Heart left ventricle (tissue), 16 donors: ENCODE measurements around the gene DYNLRB2. TPM values are rescaled to one million over a fixed set of nuclear protein-coding genes. Genes with fewer than 3 reads are reported as not detected.

Experiments used
- ATAC-seq, 4 donors: fragments of 200-7000 bp; cut with Tn5 transposase; one replicate each; pipeline ENCODE4 v1.9.1; 2020 to 2022; ENCODE audit warnings: moderate library complexity in 4 of 4, mild to moderate bottlenecking in 3 of 4, moderate number of reproducible peaks in 1 of 4
- DNase-seq, 5 donors: peaks; one replicate each; pipeline ENCODE4 v3.0.0-alpha.2; 2020
- H3K27ac ChIP-seq, 12 donors: fragments of 200-600 bp; sonication (generic) in 4 of 12; one replicate each; pipeline versions ENCODE4 v1.5.0 to v1.8.0; 2016 to 2022; ENCODE audit warnings: mild to moderate bottlenecking in 2 of 12
- H3K27me3 ChIP-seq, 9 donors: fragments of 200-600 bp; sonication (generic) in 2 of 9; one replicate each; pipeline versions ENCODE4 v1.5.1 to v1.8.0; 2016 to 2022; ENCODE audit warnings: mild to moderate bottlenecking in 3 of 9
- H3K36me3 ChIP-seq, 9 donors: fragments of 200-600 bp; sonication (generic) in 2 of 9; one replicate each; pipeline versions ENCODE4 v1.5.0 to v1.8.0; 2018 to 2022; ENCODE audit warnings: mild to moderate bottlenecking in 2 of 9
- H3K4me1 ChIP-seq, 12 donors: fragments of 200-600 bp; sonication (generic) in 4 of 12; one replicate each; pipeline versions ENCODE4 v1.5.0 to v1.8.0; 2016 to 2022; ENCODE audit warnings: mild to moderate bottlenecking in 3 of 12
- H3K4me3 ChIP-seq, 12 donors: fragments of 200-600 bp; sonication (generic) in 4 of 12; one replicate each; pipeline versions ENCODE4 v1.5.0 to v1.8.0; 2017 to 2022; ENCODE audit warnings: mild to moderate bottlenecking in 9 of 12, moderate library complexity in 4 of 12
- H3K9me3 ChIP-seq, 12 donors: fragments of 200-600 bp; sonication (generic) in 4 of 12; one replicate each; pipeline versions ENCODE4 v1.5.0 to v1.8.0; 2016 to 2022; ENCODE audit warnings: mild to moderate bottlenecking in 1 of 12
- POLR2A ChIP-seq, 2 donors: fragments of 450-650 bp; IDR thresholded peaks; one replicate each; pipeline ENCODE4 v1.6.1; 2017; ENCODE audit warnings: antibody characterized with exemption in 2 of 2, mild to moderate bottlenecking in 2 of 2, moderate library complexity in 2 of 2
- WGBS, 4 donors: extraction: QIAGEN DNeasy Blood & Tissue Kit in 2 of 4; methylation state at CpG; one replicate each; pipeline versions ENCODE4 v1.1.5 to v1.1.7; 2013 to 2018; 5-methylcytosine and 5-hydroxymethylcytosine counted together
- intact Hi-C, 10 donors: fragments of 100-400 bp; cut with DNase I; formaldehyde crosslinking; loops; one replicate each; pipeline versions ENCODE4 v1.11.1 to v1.14.2; 2022
- polyA plus RNA-seq, 2 donors: library from polyadenylated mRNA; stranded (reverse); fragments of 200-250 nt; gene quantifications; one replicate each; pipeline ENCODE4 v1.2.3, GENCODE V29; 2013
- total RNA-seq, 9 donors: library from RNA; depleted of rRNA in 2 of 9; stranded (reverse); fragments of >200 nt in 2 of 9; fragmentation: NEBNext Ultra II Directional in 3 of 9; extraction: Animal tissue kit (Norgen Biotek cat#: 25700) in 3 of 9; gene quantifications; one replicate each; pipeline versions ENCODE4 v1.1.0 to v1.2.4, GENCODE V29; 2016 to 2023
- TF ChIP-seq, protein P1 (sequence below), 12 donors: fragments of 200-600 bp; sonication (generic) in 4 of 12; IDR thresholded peaks; one replicate each; pipeline versions ENCODE4 v1.5.0 to v1.8.0; 2018 to 2022; ENCODE audit warnings: antibody characterized with exemption in 12 of 12, mild to moderate bottlenecking in 5 of 12
- donor health status: ischemic (EF 13 %, LVEDD 7.1; RV severe dilation, severe dysfunction).
- donor health status: healthy with polysubstance abuse.
- donor health status: DM: no; HTN: yes; CAD: no.
- donor health status: DM: no; HTN: no; CAD: no.
- donor health status: ischemic (EF 25% LVEDD 6.9; RV normal size, moderate dysfunction).
- donor health status: ischemic (EF 25% LVEDD 5.7; RV mildly dilated, moderate dysfunction).
- donor health status: healthy.
- donor health status: DM: yes; HTN: yes; CAD: no.
- donor health status: ischemic (EF 35%, LVEDD 5.7; RV mildly dilated, moderate dysfunction).
- donor health status: nonischemic (EF 11% LVEDD 7.7; RV severe dilation, severe dysfunction).
- donor health status: DM: yes; HTN: yes; CAD: no.
- donor health status: PGD.
- donor health status: ischemic (EF 29% LVEDD 5.4; RV normal size, mild dysfunction).
- donor health status: nonischemic (EF 23%, LVEDD 6.1; RV moderate dilation, normal function).

Gene DYNLRB2
- total and polyA plus RNA-seq, 11 donors, result 0.33 to 2.1 (median 0.87) TPM; not detected in 5

DNA sequence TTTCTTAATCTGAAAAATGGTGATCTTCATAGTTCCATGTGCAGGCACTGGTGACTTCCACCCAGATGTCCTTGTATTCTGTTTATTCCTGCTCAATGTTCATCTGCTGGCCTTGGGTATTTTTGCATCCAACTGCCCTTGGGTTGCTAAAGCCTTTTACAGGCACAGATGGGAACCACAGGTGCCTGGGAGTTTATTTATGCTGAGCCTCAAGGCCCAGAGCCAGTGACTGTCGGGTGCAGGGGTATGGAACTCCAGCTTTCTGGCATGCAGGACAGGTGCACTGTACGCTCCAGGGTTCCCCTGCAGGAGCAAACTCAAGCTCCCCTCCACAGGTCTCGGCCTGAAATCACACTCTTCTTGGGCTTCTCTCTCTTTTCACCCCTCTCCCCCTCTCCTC is 22.3 kb downstream of the DYNLRB2 start:
- no peaks in the 10 kb centered on the region for H3K36me3 ChIP-seq
- intact Hi-C loops, result no loop called here
- ATAC-seq (no peak), DNase-seq (no peak)
- TF ChIP-seq POLR2A (IDR thresholded peaks at IDR 0.05), result no peak
- TF ChIP-seq, protein P1, sequence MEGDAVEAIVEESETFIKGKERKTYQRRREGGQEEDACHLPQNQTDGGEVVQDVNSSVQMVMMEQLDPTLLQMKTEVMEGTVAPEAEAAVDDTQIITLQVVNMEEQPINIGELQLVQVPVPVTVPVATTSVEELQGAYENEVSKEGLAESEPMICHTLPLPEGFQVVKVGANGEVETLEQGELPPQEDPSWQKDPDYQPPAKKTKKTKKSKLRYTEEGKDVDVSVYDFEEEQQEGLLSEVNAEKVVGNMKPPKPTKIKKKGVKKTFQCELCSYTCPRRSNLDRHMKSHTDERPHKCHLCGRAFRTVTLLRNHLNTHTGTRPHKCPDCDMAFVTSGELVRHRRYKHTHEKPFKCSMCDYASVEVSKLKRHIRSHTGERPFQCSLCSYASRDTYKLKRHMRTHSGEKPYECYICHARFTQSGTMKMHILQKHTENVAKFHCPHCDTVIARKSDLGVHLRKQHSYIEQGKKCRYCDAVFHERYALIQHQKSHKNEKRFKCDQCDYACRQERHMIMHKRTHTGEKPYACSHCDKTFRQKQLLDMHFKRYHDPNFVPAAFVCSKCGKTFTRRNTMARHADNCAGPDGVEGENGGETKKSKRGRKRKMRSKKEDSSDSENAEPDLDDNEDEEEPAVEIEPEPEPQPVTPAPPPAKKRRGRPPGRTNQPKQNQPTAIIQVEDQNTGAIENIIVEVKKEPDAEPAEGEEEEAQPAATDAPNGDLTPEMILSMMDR (IDR thresholded peaks at IDR 0.05), result no peak
- no peaks in the 10 kb centered on the region for H3K4me1 ChIP-seq
- H3K27me3 ChIP-seq, result peaks cover 0 to 19% (median 0%) of the 10 kb centered on the region in 9 donors
- no peak overlapping the region for H3K27ac ChIP-seq
- H3K4me3 ChIP-seq, result no peak overlapping the region
- WGBS, 4 donors, result 69 to 81% (median 77%) methylated on average over 3 of the region's 3 CpGs
- no peaks in the 10 kb centered on the region for H3K9me3 ChIP-seq

DNA sequence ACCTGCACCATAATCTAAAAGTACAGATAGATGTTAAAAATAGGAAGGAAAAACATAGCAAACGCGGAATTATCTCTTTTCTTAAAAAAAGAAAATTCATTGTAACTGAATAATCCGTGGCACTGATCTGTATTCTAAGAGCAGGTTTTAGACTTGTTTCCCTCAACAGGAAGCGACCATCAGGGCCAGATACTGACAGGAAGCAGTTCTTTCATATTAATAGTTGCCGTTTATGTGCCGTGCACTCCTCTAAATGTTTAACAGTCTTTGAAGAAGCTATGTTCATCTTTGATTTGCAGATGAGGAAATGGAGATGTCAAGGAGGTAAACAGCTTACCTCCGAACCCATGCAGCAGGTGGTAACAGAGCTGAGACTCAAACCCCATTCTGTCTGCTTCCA is 23.6 kb downstream of the DYNLRB2 start:
- TF ChIP-seq, protein P1 (IDR thresholded peaks at IDR 0.05), result no peak
- TF ChIP-seq POLR2A (IDR thresholded peaks at IDR 0.05), result no peak
- H3K27me3 ChIP-seq, result peaks cover 0 to 19% (median 0%) of the 10 kb centered on the region in 9 donors
- H3K36me3 ChIP-seq, result no peaks in the 10 kb centered on the region
- no peak overlapping the region for H3K4me3 ChIP-seq
- H3K27ac ChIP-seq, result no peak overlapping the region
- no peaks in the 10 kb centered on the region for H3K4me1 ChIP-seq
- H3K9me3 ChIP-seq, result no peaks in the 10 kb centered on the region
- intact Hi-C loops, result no loop called here
- DNase-seq (no peak), ATAC-seq (no peak)
- 46 to 55% (median 52%) methylated on average over 7 of the region's 7 CpGs for WGBS, 4 donors

- intact Hi-C loops, result no loop called here
- H3K4me3 ChIP-seq, result no peak overlapping the region
- H3K27ac ChIP-seq, result no peak overlapping the region
- WGBS, 4 donors, result 61 to 70% (median 63%) methylated on average over 9 of the region's 9 CpGs
- no peak for DNase-seq
- H3K9me3 ChIP-seq, result no peaks in the 10 kb centered on the region
- H3K4me1 ChIP-seq, result no peaks in the 10 kb centered on the region
- TF ChIP-seq, protein P1 (IDR thresholded peaks at IDR 0.05), result no peak
- no peak for TF ChIP-seq POLR2A (IDR thresholded peaks at IDR 0.05)
- peaks cover 0 to 17% (median 0%) of the 10 kb centered on the region in 9 donors for H3K27me3 ChIP-seq
- ATAC-seq, result no peak
- H3K36me3 ChIP-seq, result no peaks in the 10 kb centered on the region
Observed at GRCh38 chr16:80569440-80570105, 28.8 kb downstream of the DYNLRB2 start.

- H3K27me3 ChIP-seq, result peaks cover 0 to 17% (median 0%) of the 10 kb centered on the region in 9 donors
- H3K9me3 ChIP-seq, result no peaks in the 10 kb centered on the region
- ATAC-seq, result no peak
- no peak overlapping the region for H3K4me3 ChIP-seq
- DNase-seq, result no peak
- H3K27ac ChIP-seq, result no peak overlapping the region
- intact Hi-C loops, result no loop called here
- H3K36me3 ChIP-seq, result no peaks in the 10 kb centered on the region
- 62 to 74% (median 63%) methylated on average over 6 of the region's 6 CpGs for WGBS, 4 donors
- no peaks in the 10 kb centered on the region for H3K4me1 ChIP-seq
- no peak for TF ChIP-seq POLR2A (IDR thresholded peaks at IDR 0.05)
- TF ChIP-seq, protein P1 (IDR thresholded peaks at IDR 0.05), result no peak
Observed at GRCh38 chr16:80570106-80570478, 29.3 kb downstream of the DYNLRB2 start.
